Activated naive CD4-positive, alpha-beta T cell treated with anti-CD3 and anti-CD28 coated beads, Interleukin-2, amount 50 U/mL, for 16 hours (primary cell): ENCODE measurements around the gene CPLX4.
A peak's percentile ranks its signal among the peaks of the same experiment; 100 is the strongest.

Experiments used
- DNase-seq: peaks from one replicate; pipeline ENCODE4 v3.0.0-alpha.2; 2020

The CPLX4 gene

GRCh38 chr18:59318460-59319050 lies at the start of gene CPLX4:
TSS of gene CPLX4 (minus strand) at chr18:59318649. CDS start at chr18:59318462, 187 bp downstream.
- no peak for DNase-seq

GRCh38 chr18:59360381-59360780 lies 41.9 kb upstream of the CPLX4 start:
- no peak for DNase-seq

GRCh38 chr18:59359576-59359952 lies 41.1 kb upstream of the CPLX4 start:
- DNase-seq: no peak

- peak; percentile 95 for DNase-seq
Measured at GRCh38 chr18:59358712-59359575, 40.5 kb upstream of the CPLX4 start, which contains the start of gene LMAN1. TSS of gene LMAN1 (minus strand) at chr18:59359265. CDS start at chr18:59359244, 21 bp downstream.

DNA sequence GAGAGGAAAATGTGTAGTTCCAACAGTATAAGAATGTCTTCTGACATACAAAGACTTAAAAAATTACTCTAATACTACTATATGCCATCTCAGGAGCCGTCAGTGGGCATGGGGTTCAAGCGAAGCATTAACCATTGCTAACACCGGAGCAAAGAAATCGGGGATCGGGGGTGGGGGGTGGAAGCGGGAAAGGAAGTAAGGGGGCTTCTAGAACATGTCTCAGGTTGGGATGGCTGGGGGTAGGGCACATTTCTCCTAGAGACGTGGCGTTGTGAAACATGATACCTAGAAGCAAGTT lies 39.9 kb upstream of the CPLX4 start:
- DNase-seq: no peak

DNA sequence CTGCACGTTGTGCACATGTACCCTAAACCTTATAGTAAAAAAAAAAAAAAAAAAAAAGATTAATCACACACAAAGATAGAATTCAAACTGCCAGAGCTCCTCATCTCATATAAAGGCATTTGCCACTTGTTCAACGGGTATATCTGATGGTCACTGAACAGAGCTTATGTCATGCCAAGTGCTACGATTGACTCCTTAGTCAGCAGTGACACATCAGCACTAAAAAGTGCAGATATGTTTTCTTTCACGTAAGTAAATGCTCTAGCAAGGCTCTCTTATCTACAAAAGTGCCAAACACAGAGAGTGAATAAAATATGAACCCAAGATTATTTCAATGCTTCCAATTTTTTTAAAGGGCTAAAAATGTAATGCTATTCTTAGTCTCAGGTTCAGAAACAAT lies 39.5 kb upstream of the CPLX4 start:
- no peak for DNase-seq

- no peak for DNase-seq
Measured at GRCh38 chr18:59354731-59355130, 36.3 kb upstream of the CPLX4 start.

GRCh38 chr18:59353079-59353680 lies 34.7 kb upstream of the CPLX4 start:
- DNase-seq: no peak

- DNase-seq: no peak
Measured at GRCh38 chr18:59352250-59352855, 33.9 kb upstream of the CPLX4 start.

- no peak for DNase-seq
Measured at GRCh38 chr18:59345556-59345955, 27.1 kb upstream of the CPLX4 start.

- DNase-seq: no peak
Measured at GRCh38 chr18:59344996-59345395, 26.5 kb upstream of the CPLX4 start.

- no peak for DNase-seq
Measured at GRCh38 chr18:59343926-59344325, 25.5 kb upstream of the CPLX4 start.

GRCh38 chr18:59340817-59341216 lies 22.4 kb upstream of the CPLX4 start:
- no peak for DNase-seq

- no peak for DNase-seq
Measured at GRCh38 chr18:59340312-59340711, 21.9 kb upstream of the CPLX4 start.

DNA sequence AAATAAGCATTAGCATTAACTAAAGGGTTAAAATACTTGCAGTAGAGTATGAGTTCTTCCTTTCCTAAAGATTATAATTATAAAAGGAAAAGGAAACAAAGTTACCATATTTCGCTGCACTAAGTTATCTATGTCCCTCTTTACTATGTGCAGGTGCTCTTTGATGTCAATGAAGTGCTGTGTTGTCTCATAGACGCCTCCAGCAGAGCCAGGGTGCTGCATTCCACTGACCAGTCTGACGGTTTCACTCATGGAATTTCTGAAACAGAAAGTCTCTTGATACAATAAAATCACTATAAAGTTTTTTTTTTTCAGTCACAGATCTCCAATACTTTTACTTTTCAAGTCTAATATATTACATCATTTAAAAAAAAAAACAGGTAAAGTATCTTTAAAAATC lies 14.5 kb upstream of the CPLX4 start:
- no peak for DNase-seq

- DNase-seq: no peak
Measured at GRCh38 chr18:59328683-59329082, 10.2 kb upstream of the CPLX4 start.

DNA sequence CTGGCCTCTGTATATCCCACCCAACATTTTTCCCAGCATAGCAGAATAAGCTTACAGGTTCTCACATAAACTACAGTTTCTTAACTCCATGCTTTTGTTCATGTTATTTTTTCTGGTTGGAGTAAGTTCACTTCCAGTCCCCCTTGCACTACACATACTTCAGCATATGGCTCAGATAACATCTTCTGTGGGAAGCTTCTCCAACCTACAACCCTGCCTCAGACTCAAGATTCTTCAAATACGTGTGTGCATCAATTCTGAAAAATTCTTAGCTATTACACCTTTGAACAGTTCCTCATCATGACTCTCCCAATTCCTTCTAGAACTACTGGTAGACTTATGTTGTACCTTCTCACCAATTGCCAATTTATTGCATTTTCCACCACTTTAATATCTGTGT lies 7.5 kb upstream of the CPLX4 start:
- DNase-seq: no peak

GRCh38 chr18:59324623-59324971 lies 6.1 kb upstream of the CPLX4 start:
- no peak for DNase-seq

DNA sequence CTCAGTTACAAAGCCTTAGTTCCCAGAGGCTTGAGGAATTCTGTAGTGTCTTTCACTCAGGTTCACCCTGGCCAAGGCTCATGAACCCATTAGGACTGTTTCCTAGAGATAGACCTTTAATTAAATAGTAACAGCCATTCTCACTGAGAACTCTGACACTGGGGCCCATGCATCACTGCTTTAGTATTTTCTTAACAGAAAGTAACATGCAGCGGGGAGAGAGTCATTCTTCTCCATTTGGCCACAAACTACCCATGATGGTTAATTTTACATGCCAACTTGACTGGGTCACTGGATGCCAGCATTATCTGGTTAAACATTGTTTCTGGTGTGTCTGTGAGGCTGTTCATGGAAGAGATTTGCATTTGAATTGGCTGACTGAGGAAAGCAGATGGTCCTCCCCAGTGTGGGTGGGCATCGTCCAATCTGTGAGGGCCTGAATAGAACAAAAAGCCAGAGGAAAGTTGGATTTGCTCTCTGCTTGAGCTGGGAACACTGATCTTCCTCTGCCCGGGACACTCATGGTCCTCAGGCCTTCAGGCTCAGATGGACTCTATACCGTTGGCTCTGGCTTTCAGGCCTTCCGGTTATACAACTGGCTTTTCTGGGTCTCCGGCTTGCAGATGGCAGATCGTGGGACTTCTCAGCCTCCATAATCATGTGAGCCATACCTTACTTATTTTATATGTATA lies 5.6 kb upstream of the CPLX4 start:
- no peak for DNase-seq

DNA sequence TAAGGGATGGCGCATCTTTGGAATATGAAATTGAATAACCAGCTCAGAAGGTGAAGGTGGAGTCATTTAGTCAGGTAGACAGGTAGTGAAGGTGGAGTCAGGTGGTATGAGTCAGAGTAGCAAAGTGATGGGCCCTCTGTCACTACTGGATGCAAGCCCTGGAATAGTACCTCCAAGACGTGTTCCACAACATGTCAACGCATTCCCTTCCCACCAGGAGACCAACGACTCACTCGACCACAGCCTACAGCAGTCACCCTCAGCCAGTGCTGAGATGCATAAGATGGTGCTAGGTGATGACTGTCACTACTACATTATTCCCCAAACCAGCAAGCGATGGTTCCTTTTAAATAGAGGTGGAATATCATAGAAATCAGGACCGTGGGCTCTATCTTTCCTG lies 6.8 kb downstream of the CPLX4 start:
- DNase-seq: no peak

- DNase-seq: no peak
Measured at GRCh38 chr18:59308938-59309260, 9.6 kb downstream of the CPLX4 start.

GRCh38 chr18:59308248-59308937 lies 10.1 kb downstream of the CPLX4 start:
- DNase-seq: peak; percentile 74

- DNase-seq: no peak
Measured at GRCh38 chr18:59306640-59307039, 11.8 kb downstream of the CPLX4 start.
